ENCODE data around the gene SESN3.

Gene SESN3

GRCh38 chr11:95187723-95188122 lies 43.3 kb downstream of the SESN3 start:
- no peaks in the 10 kb centered on the region for H3K27me3 ChIP-seq (ENCODE audit: insufficient read depth, poor library complexity, severe bottlenecking)
- no peak overlapping the region for H3K27ac ChIP-seq (replicated peaks)
- H3K4me3 ChIP-seq (replicated peaks; ENCODE audit: insufficient read depth, low read length), result no peak overlapping the region
- DNase-seq (ENCODE audit: low read depth in 1 of 2, low spot score in 1 of 2), result no peak
- TF ChIP-seq SPI1 (IDR thresholded peaks at IDR 0.05; ENCODE audit: borderline replicate concordance, low read depth) (no peak), POLR2AphosphoS5 (IDR thresholded peaks at IDR 0.05; ENCODE audit: low read depth) (no peak), CTCF (IDR thresholded peaks at IDR 0.05; ENCODE audit: insufficient read depth, low read length) (no peak), GABPA (IDR thresholded peaks at IDR 0.05; ENCODE audit: low read depth) (no peak)
- TF ChIP-seq, protein P1, sequence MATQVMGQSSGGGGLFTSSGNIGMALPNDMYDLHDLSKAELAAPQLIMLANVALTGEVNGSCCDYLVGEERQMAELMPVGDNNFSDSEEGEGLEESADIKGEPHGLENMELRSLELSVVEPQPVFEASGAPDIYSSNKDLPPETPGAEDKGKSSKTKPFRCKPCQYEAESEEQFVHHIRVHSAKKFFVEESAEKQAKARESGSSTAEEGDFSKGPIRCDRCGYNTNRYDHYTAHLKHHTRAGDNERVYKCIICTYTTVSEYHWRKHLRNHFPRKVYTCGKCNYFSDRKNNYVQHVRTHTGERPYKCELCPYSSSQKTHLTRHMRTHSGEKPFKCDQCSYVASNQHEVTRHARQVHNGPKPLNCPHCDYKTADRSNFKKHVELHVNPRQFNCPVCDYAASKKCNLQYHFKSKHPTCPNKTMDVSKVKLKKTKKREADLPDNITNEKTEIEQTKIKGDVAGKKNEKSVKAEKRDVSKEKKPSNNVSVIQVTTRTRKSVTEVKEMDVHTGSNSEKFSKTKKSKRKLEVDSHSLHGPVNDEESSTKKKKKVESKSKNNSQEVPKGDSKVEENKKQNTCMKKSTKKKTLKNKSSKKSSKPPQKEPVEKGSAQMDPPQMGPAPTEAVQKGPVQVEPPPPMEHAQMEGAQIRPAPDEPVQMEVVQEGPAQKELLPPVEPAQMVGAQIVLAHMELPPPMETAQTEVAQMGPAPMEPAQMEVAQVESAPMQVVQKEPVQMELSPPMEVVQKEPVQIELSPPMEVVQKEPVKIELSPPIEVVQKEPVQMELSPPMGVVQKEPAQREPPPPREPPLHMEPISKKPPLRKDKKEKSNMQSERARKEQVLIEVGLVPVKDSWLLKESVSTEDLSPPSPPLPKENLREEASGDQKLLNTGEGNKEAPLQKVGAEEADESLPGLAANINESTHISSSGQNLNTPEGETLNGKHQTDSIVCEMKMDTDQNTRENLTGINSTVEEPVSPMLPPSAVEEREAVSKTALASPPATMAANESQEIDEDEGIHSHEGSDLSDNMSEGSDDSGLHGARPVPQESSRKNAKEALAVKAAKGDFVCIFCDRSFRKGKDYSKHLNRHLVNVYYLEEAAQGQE (IDR thresholded peaks at IDR 0.05; ENCODE audit: insufficient replicate concordance, low read depth), result no peak

DNA sequence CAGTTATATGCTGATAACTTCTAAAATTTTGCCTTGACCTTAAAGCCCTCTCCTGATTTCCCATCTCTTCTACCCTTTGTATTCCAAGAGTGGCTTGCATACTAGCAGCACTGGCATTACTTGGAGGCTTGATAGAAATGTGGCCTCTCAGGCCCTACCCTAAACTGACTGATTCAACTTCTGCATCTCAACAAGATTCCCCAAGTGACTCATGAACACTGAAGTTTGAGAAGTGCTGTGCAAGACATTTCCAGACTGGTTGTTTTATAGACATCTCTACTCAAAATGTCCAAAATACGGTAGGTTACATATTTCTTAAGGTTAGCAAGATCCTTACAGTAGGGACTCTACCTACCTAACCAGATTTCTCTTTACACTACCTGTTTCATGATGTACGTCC lies 48.6 kb downstream of the SESN3 start:
- TF ChIP-seq SPI1 (IDR thresholded peaks at IDR 0.05; ENCODE audit: borderline replicate concordance, low read depth), result no peak
- no peak for TF ChIP-seq GABPA (IDR thresholded peaks at IDR 0.05; ENCODE audit: low read depth)
- TF ChIP-seq POLR2AphosphoS5 (IDR thresholded peaks at IDR 0.05; ENCODE audit: low read depth), result no peak
- TF ChIP-seq, protein P1 (IDR thresholded peaks at IDR 0.05; ENCODE audit: insufficient replicate concordance, low read depth), result no peak
- no peak for TF ChIP-seq CTCF (IDR thresholded peaks at IDR 0.05; ENCODE audit: insufficient read depth, low read length)
- Histone ChIP-seq H3K4me3 (replicated peaks; ENCODE audit: insufficient read depth, low read length) (no peak overlapping the region), H3K27ac (replicated peaks) (no peak overlapping the region), H3K27me3 (ENCODE audit: insufficient read depth, poor library complexity, severe bottlenecking) (no peaks in the 10 kb centered on the region)
- no peak for DNase-seq (ENCODE audit: low read depth in 1 of 2, low spot score in 1 of 2)

- Histone ChIP-seq H3K4me3 (replicated peaks; ENCODE audit: insufficient read depth, low read length) (no peak overlapping the region), H3K27me3 (ENCODE audit: insufficient read depth, poor library complexity, severe bottlenecking) (no peaks in the 10 kb centered on the region), H3K27ac (replicated peaks) (no peak overlapping the region)
- no peak for DNase-seq (ENCODE audit: low read depth in 1 of 2, low spot score in 1 of 2)
- TF ChIP-seq POLR2AphosphoS5 (IDR thresholded peaks at IDR 0.05; ENCODE audit: low read depth) (no peak), CTCF (IDR thresholded peaks at IDR 0.05; ENCODE audit: insufficient read depth, low read length) (no peak), SPI1 (IDR thresholded peaks at IDR 0.05; ENCODE audit: borderline replicate concordance, low read depth) (no peak), GABPA (IDR thresholded peaks at IDR 0.05; ENCODE audit: low read depth) (no peak)
- TF ChIP-seq, protein P1 (IDR thresholded peaks at IDR 0.05; ENCODE audit: insufficient replicate concordance, low read depth), result no peak
These were observed 55.1 kb downstream of the SESN3 start for GRCh38 chr11:95175818-95176380.

Data from HL-60 (cell line).